Body of pancreas (tissue), 4 donors: Measurements from ENCODE around the gene CELSR1. TPM values are rescaled to one million over a fixed set of nuclear protein-coding genes. Genes with fewer than 3 reads are reported as not detected.

Source experiments
- ATAC-seq: fragments of 150-250 bp; one replicate; pipeline ENCODE4 v1.9.1; 2016
- DNase-seq, 4 donors: peaks; one replicate each; pipeline ENCODE4 v3.0.0-alpha.2; 2019
- H3K27ac ChIP-seq, 4 donors: fragments of 200-600 bp; sonication (generic); 1 replicate in 3 of 4; 2 replicates in 1 of 4; pipeline versions ENCODE4 v1.5.1 to v1.6.1; 2016 to 2019; ENCODE audit warnings: mild to moderate bottlenecking in 1 of 4, mixed read lengths in 1 of 4, moderate library complexity in 1 of 4
- H3K27me3 ChIP-seq, 2 donors: fragments of 200-600 bp; sonication (generic); one replicate each; pipeline ENCODE4 v1.6.0; 2016; ENCODE audit warnings: mild to moderate bottlenecking in 1 of 2
- H3K36me3 ChIP-seq, 2 donors: fragments of 200-600 bp; sonication (generic); replicated peaks in 1 of 2; 2 replicates each; pipeline ENCODE4 v1.5.1; 2016; ENCODE audit warnings: low read depth in 2 of 2; ENCODE audit not compliant: insufficient read depth in 1 of 2
- H3K4me1 ChIP-seq: fragments of 200-600 bp; sonication (generic); one replicate; pipeline ENCODE4 v1.6.0; 2016
- H3K4me3 ChIP-seq, 2 donors: fragments of 200-600 bp; sonication (generic); 1 replicate in 1 of 2; 2 replicates in 1 of 2; pipeline ENCODE4 v1.5.1; 2016 to 2019
- H3K9me3 ChIP-seq, 3 donors: fragments of 200-600 bp; sonication (generic); 1 replicate in 2 of 3; 2 replicates in 1 of 3; pipeline ENCODE4 v1.5.1; 2016
- POLR2A ChIP-seq, 3 donors: fragments of 450-650 bp; IDR thresholded peaks; one replicate each; pipeline ENCODE4 v1.6.1; 2016; ENCODE audit warnings: antibody characterized with exemption in 3 of 3, mild to moderate bottlenecking in 2 of 3
- WGBS, 2 donors: methylation state at CpG; one replicate each; pipeline ENCODE4 v1.1.5; 2017; 5-methylcytosine and 5-hydroxymethylcytosine counted together
- intact Hi-C: fragments of 100-400 bp; cut with DNase I; formaldehyde crosslinking; loops from one replicate; pipeline ENCODE4 v1.15.1; 2023
- total RNA-seq, 2 donors: library from RNA; depleted of rRNA; stranded (reverse); fragments of >200 nt; gene quantifications; one replicate each; pipeline ENCODE4 v1.1.0, GENCODE V29; 2016
- TF ChIP-seq, protein P1 (sequence below), 7 experiments: fragments of 450-650 bp in 4 of 7; fragments of 200-600 bp in 3 of 7; sonication (generic) in 3 of 7; IDR thresholded peaks; one replicate each; pipeline ENCODE4 v1.5.1; 2016 to 2019; ENCODE audit warnings: antibody characterized with exemption in 7 of 7

Gene CELSR1
- total RNA-seq, 2 donors from 2014 or later, result 0.66 to 3.6 TPM

DNA sequence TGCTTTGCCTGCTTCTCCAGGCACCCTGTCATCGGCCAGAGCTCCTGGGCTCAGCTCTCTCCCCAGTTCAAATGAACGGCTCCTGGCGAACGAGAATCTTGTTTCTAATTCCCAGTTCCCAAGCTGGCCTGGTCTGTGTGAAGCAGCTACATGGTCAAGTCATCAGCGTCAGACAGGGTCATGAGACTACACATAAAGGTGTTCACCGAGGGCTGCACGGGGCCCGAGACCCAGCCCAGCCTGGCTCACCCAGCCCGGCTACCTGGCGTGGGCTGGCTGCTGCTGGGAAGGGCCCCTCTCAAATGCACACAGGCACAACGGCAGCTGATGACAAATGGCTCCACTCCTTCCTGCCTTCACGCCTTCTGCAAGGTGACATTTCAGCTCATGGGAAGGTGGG, 14.6 kb upstream of the CELSR1 start:
- Histone ChIP-seq H3K9me3 (peaks cover 0 to 5% (median 0%) of the 10 kb centered on the region in 3 donors), H3K4me3 (no peak overlapping the region), H3K27ac (no peak overlapping the region), H3K36me3 (no peaks in the 10 kb centered on the region), H3K4me1 (peaks cover 9% of the 10 kb centered on the region), H3K27me3 (no peaks in the 10 kb centered on the region)
- intact Hi-C loops, result no loop called here
- no peak for TF ChIP-seq POLR2A (IDR thresholded peaks at IDR 0.05)
- TF ChIP-seq, protein P1, sequence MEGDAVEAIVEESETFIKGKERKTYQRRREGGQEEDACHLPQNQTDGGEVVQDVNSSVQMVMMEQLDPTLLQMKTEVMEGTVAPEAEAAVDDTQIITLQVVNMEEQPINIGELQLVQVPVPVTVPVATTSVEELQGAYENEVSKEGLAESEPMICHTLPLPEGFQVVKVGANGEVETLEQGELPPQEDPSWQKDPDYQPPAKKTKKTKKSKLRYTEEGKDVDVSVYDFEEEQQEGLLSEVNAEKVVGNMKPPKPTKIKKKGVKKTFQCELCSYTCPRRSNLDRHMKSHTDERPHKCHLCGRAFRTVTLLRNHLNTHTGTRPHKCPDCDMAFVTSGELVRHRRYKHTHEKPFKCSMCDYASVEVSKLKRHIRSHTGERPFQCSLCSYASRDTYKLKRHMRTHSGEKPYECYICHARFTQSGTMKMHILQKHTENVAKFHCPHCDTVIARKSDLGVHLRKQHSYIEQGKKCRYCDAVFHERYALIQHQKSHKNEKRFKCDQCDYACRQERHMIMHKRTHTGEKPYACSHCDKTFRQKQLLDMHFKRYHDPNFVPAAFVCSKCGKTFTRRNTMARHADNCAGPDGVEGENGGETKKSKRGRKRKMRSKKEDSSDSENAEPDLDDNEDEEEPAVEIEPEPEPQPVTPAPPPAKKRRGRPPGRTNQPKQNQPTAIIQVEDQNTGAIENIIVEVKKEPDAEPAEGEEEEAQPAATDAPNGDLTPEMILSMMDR (IDR thresholded peaks at IDR 0.05), result no peak
- ATAC-seq, result no peak
- no peak for DNase-seq
- 90 to 98% methylated on average over 7 to 12 of the region's 12 CpGs for WGBS, 2 donors

DNA sequence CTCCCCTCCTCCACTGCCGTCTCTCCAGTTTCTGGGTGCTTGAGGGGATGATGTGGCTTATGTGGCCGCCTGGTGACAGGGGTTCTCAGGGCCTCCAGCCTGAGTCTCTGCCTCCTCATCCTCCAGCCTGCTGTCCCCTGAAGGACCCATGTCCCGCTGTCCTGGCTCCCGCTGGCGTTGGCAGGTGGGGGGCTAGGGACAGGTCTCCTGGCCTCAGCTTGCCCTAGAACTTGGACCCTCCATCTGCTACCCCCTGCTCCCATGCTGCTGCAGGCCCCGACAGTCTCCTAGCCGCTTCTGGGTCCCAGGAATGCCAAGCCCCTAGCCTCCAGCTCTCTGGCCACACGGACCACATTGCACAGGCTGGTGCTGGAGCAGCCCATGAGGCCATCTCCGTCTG, 13.9 kb upstream of the CELSR1 start:
- H3K27me3 ChIP-seq, result no peaks in the 10 kb centered on the region
- WGBS, 2 donors, result 89 to 90% methylated on average over 8 to 9 of the region's 9 CpGs
- peaks cover 0 to 5% (median 0%) of the 10 kb centered on the region in 3 donors for H3K9me3 ChIP-seq
- intact Hi-C loops, result no loop called here
- no peak overlapping the region for H3K4me3 ChIP-seq
- no peak for TF ChIP-seq POLR2A (IDR thresholded peaks at IDR 0.05)
- TF ChIP-seq, protein P1 (IDR thresholded peaks at IDR 0.05), result no peak
- H3K36me3 ChIP-seq, result no peaks in the 10 kb centered on the region
- peaks cover 16% of the 10 kb centered on the region for H3K4me1 ChIP-seq
- ATAC-seq, result no peak
- DNase-seq, result no peak
- no peak overlapping the region for H3K27ac ChIP-seq

DNA sequence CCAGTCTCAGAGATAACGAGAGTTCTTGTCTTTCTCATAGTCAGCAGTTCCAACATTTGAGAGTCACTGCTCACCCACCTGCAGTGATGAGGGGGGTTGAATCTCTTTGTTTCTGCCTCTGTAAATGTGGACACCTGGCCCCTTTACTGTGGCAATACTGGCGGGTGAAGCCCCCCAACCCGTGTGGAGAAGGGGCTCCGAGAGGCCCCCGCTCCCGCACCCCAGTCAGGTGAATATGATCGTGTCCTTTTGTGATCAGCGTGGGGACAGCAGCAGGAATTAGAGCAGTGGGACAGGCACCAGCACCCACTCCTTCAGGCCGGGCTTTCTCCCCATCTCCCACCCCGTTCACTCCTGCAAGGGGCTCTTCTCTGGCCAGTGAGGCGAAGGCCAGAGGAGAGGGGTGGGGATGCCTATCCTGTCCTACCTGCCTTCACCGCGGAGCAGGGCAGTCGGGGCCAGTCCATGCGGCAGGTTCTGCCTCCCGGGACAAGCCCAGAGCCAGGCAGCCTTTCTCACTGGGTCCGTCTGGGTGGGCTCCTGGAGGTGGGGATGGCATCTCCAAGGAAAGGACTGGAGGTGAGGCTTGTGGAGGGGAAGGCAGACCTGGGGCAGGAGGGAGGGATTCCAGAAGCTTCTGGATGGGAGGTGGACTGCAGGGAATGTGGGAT, 12.7 kb upstream of the CELSR1 start:
- H3K27ac ChIP-seq, result no peak overlapping the region
- DNase-seq, result no peak
- peaks cover 0 to 5% (median 0%) of the 10 kb centered on the region in 3 donors for H3K9me3 ChIP-seq
- H3K36me3 ChIP-seq, result no peaks in the 10 kb centered on the region
- no peak for ATAC-seq
- H3K4me1 ChIP-seq, result peaks cover 18% of the 10 kb centered on the region
- intact Hi-C loops, result loop anchor here (10.0 kb wide), 1 partner anchor 555 kb away; no protein-coding TSS in a partner anchor
- WGBS, 2 donors, result 78 to 86% methylated on average over 13 to 16 of the region's 17 CpGs
- TF ChIP-seq POLR2A (IDR thresholded peaks at IDR 0.05), result no peak
- TF ChIP-seq, protein P1 (IDR thresholded peaks at IDR 0.05), result no peak
- no peak overlapping the region for H3K4me3 ChIP-seq
- no peaks in the 10 kb centered on the region for H3K27me3 ChIP-seq

DNA sequence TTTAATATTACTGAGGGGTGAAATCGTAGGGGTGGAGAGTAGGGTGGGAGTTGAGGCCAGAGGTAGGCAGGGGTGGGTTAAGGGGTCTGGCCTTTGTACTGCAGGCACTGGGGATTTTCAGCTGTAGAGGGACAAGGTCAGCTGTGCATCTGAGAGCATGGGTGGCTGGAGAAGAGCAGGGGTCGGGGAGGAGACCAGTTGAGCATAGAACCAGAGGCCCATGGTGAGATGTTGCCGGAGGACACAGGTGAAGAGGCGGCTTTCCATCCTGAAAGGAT, 12.1 kb upstream of the CELSR1 start:
- DNase-seq, result no peak
- H3K9me3 ChIP-seq, result peaks cover 0 to 5% (median 0%) of the 10 kb centered on the region in 3 donors
- TF ChIP-seq POLR2A (IDR thresholded peaks at IDR 0.05), result no peak
- TF ChIP-seq, protein P1 (IDR thresholded peaks at IDR 0.05), result no peak
- H3K4me1 ChIP-seq, result peaks cover 18% of the 10 kb centered on the region
- H3K27ac ChIP-seq, result no peak overlapping the region
- no peak overlapping the region for H3K4me3 ChIP-seq
- H3K27me3 ChIP-seq, result no peaks in the 10 kb centered on the region
- WGBS, 2 donors, result 69 to 75% methylated on average over 3 to 4 of the region's 4 CpGs
- H3K36me3 ChIP-seq, result no peaks in the 10 kb centered on the region
- ATAC-seq, result no peak
- intact Hi-C loops, result loop anchor here (10.0 kb wide), 1 partner anchor 555 kb away; no protein-coding TSS in a partner anchor

DNA sequence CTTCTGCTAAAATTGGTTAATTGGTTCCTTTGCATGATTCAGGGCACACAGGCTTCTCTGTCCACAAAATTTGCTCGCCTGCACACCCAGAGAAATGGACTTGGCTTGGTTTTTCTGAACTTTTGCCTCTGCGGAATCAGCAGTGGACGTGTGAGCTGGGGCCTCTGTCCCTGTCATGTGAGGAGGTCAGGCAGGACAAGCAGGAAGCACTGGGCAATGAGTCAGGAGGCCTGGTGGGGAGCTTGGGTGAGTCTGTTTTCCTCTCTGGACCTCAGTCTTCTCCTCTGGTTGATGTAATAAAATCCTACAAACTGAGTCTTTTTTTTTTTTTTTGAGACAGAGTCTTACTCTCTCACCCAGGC, 10.4 kb upstream of the CELSR1 start:
- no peaks in the 10 kb centered on the region for H3K27me3 ChIP-seq
- intact Hi-C loops, result loop anchor here (10.0 kb wide), 1 partner anchor 553 kb away; no protein-coding TSS in a partner anchor
- H3K36me3 ChIP-seq, result no peaks in the 10 kb centered on the region
- H3K4me3 ChIP-seq, result no peak overlapping the region
- peak; percentile 54 for ATAC-seq
- H3K4me1 ChIP-seq, result peaks cover 18% of the 10 kb centered on the region
- DNase-seq, result peak in 3 of 4 donors; percentile 39 to 76 (median 45)
- WGBS, 2 donors, result 62% methylated on average over 3 of the region's 3 CpGs; no CpG with 5 or more reads in 1 of the 2 donors
- H3K9me3 ChIP-seq, result no peaks in the 10 kb centered on the region
- TF ChIP-seq POLR2A (IDR thresholded peaks at IDR 0.05), result no peak
- TF ChIP-seq, protein P1 (IDR thresholded peaks at IDR 0.05), result no peak
- peak overlapping the region in 3 of 4 donors; percentile 37 to 81 (median 81) for H3K27ac ChIP-seq
